NCI-H2107 treated with DMSO at 0.1 percent for 48 hours (cell line): ENCODE results near the gene COMMD7.
"Not testable (repeated sequence)": the region's sequence is repeated elsewhere in the genome, so short reads cannot be mapped to it uniquely, and the experiment has no call there.

Experiments
- DNase-seq: peaks from one replicate; lab custom pipeline; 2025; ENCODE audit not compliant: unreplicated experiment; lab: John Stamatoyannopoulos, UW

COMMD7 gene

GRCh38 chr20:32737371-32738223 is 5.7 kb downstream of the COMMD7 start:
- no peak for DNase-seq

GRCh38 chr20:32731882-32732266 is 11.4 kb downstream of the COMMD7 start:
- no peak for DNase-seq

GRCh38 chr20:32729334-32729733 is 13.9 kb downstream of the COMMD7 start:
- DNase-seq, result not testable (repeated sequence)

GRCh38 chr20:32728435-32728834 is 14.8 kb downstream of the COMMD7 start:
- not testable (repeated sequence) for DNase-seq

GRCh38 chr20:32727683-32728082 is 15.6 kb downstream of the COMMD7 start:
- DNase-seq, result no peak

GRCh38 chr20:32718749-32719348 is 24.4 kb downstream of the COMMD7 start:
- no peak for DNase-seq

GRCh38 chr20:32711346-32711745 is 31.9 kb downstream of the COMMD7 start:
- no peak for DNase-seq

- no peak for DNase-seq
Observed at GRCh38 chr20:32709632-32710121, 33.6 kb downstream of the COMMD7 start.

- DNase-seq, result not testable (repeated sequence)
Observed at GRCh38 chr20:32709029-32709631, 34.1 kb downstream of the COMMD7 start.

GRCh38 chr20:32707691-32708581 is 35.3 kb downstream of the COMMD7 start:
- no peak for DNase-seq

GRCh38 chr20:32706486-32706885 is 36.8 kb downstream of the COMMD7 start:
- DNase-seq, result no peak

- DNase-seq, result no peak
Observed at GRCh38 chr20:32702706-32703425, 40.4 kb downstream of the COMMD7 start.

GRCh38 chr20:32697608-32698007 is 45.7 kb downstream of the COMMD7 start:
- no peak for DNase-seq

- no peak for DNase-seq
Observed at GRCh38 chr20:32695089-32695488, 48.2 kb downstream of the COMMD7 start.

- DNase-seq, result not testable (repeated sequence)
Observed at GRCh38 chr20:32688966-32689365, 54.3 kb downstream of the COMMD7 start.

GRCh38 chr20:32687180-32687532 is 56.1 kb downstream of the COMMD7 start:
- no peak for DNase-seq

- DNase-seq, result no peak
Observed at GRCh38 chr20:32686530-32687179, 56.6 kb downstream of the COMMD7 start.

- no peak for DNase-seq
Observed at GRCh38 chr20:32685541-32686529, 57.4 kb downstream of the COMMD7 start.
